ENCODE data around the gene CNOT4.
"Not testable (repeated sequence)": the region's sequence is repeated elsewhere in the genome, so short reads cannot be mapped to it uniquely, and the experiment has no call there.

Gene CNOT4

GRCh38 chr7:135368416-135369186 lies 141.3 kb downstream of the CNOT4 start:
- DNase-seq (ENCODE audit: low read depth in 2 of 2, low spot score in 1 of 2): no peak

- no peak for DNase-seq (ENCODE audit: low read depth in 2 of 2, low spot score in 1 of 2)
Observed at GRCh38 chr7:135366843-135367508, 142.9 kb downstream of the CNOT4 start.

DNA sequence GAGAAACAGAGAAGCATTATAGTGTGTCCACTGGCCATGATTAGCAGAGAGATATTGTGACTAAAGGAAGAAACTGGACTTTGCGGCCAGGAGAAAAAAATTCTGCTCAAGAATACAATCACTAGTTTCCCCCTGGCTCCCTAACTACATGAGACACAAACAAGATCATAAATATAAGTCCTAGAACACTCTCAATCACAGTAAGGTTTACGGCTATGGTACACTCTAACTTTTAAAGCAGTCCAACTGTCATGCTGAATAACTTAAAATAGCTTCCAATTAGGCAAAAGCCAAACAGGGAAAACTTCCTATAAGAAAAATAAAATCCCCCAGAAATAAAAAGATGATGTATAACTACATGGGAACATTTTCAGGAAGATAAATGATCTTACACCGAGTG lies 144.2 kb downstream of the CNOT4 start:
- no peak for DNase-seq (ENCODE audit: low read depth in 2 of 2, low spot score in 1 of 2)

GRCh38 chr7:135364206-135364605 lies 145.7 kb downstream of the CNOT4 start:
- DNase-seq (ENCODE audit: low read depth in 2 of 2, low spot score in 1 of 2): no peak

- DNase-seq (ENCODE audit: low read depth in 2 of 2, low spot score in 1 of 2): no peak
Observed at GRCh38 chr7:135362871-135363270, 147.0 kb downstream of the CNOT4 start.

DNA sequence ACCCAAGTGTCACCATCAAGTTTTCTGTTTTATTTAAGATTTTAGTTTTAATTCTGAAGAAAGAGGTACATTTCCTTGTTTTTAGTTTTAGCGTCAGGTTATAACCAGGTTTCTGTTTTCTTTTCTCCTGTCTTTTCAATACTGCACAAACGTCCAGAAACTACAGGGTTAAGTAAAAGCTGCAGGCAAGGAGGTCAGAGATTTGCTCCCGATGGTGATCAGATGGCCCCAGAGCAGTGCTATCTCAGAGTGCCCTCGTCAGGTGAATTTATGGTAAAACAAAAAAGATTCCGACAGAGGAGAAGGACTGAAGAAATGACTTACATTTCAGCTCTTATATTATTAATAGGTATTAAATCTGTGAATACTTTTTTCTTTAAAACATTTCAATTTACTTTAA lies 148.1 kb downstream of the CNOT4 start:
- no peak for DNase-seq (ENCODE audit: low read depth in 2 of 2, low spot score in 1 of 2)

DNA sequence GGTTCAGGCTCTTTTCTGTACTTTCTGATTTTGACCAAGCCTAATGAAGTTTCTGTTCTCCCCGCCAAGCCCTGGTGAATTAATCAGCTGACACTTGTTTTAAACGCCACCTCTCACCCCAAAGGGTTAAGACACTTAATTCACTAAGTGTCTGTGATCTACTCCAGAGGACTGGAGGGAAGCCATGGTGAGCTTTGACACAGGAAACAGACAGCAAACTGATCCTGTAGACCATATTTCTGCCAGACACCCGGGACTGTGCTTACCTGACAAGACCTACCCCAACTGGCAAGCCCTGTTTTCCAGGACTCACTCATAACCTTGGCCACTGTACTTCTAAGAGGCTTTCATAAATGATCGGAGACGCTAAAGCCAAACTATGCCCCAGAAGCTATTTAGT lies 150.3 kb downstream of the CNOT4 start:
- DNase-seq (ENCODE audit: low read depth in 2 of 2, low spot score in 1 of 2): no peak

- DNase-seq (ENCODE audit: low read depth in 2 of 2, low spot score in 1 of 2): no peak
Observed at GRCh38 chr7:135355377-135356048, 154.4 kb downstream of the CNOT4 start.

DNA sequence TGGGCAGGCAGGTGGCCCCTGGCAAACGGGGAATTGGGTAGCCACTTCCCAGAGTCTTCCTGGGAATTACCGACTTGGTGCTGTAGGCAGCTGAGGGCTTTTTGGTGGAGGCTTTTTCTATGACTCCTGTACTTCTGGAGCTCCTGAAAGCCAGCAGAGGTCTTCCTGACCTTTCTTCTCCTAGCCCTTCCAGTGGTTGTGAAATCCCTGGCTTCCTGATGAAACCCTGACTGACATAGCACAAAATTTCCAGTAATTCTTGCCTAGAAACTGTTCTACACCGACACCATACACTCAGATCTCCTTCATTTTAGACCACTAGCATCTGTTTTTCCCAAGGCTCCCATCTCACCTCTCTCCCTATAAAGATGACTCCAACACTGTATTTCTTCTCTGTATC lies 156.1 kb downstream of the CNOT4 start:
- DNase-seq (ENCODE audit: low read depth in 2 of 2, low spot score in 1 of 2): no peak

DNA sequence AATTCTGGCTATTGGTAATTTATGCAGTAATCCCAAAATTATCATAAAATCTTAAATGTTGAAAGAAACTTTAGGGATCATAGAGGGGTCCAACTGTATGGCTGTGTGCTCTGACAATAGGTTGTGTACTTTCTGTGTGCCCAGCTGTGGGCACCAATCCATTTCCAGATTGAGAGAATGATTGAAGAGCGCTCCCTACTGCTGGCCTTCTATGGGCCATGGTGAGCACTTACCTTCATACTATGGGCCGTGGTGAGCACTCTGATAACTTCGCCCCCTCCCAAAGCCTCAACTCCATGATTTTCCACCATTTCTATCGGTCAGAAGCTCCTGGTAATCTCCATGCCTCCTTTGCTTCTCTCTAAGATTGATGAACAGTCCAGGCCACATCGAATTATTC lies 157.6 kb downstream of the CNOT4 start:
- no peak for DNase-seq (ENCODE audit: low read depth in 2 of 2, low spot score in 1 of 2)

DNA sequence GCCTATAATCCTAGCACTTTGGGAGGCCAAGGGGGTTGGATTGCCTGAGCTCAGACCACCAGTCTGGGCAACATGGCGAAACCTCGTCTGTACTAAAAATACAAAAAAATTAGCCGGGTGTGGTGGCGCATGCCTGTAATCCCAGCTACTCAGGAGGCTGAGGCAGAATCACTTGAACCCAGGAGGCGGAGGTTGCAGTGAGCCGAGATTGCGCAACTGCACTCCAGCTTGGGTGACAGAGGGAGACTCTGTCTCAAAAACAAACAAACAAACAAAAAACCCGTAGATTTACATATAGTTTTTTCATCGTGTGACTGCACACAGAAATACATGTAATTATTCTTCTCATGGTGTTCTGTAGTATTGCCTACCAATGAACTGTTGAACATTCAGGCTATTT lies 158.8 kb downstream of the CNOT4 start:
- DNase-seq (ENCODE audit: low read depth in 2 of 2, low spot score in 1 of 2): not testable (repeated sequence)

- no peak for DNase-seq (ENCODE audit: low read depth in 2 of 2, low spot score in 1 of 2)
Observed at GRCh38 chr7:135349746-135350145, 160.2 kb downstream of the CNOT4 start.

- no peak for DNase-seq (ENCODE audit: low read depth in 2 of 2, low spot score in 1 of 2)
Observed at GRCh38 chr7:135348493-135348892, 161.4 kb downstream of the CNOT4 start.

- DNase-seq (ENCODE audit: low read depth in 2 of 2, low spot score in 1 of 2): no peak
Observed at GRCh38 chr7:135343361-135343760, 166.5 kb downstream of the CNOT4 start.

- DNase-seq (ENCODE audit: low read depth in 2 of 2, low spot score in 1 of 2): no peak
Observed at GRCh38 chr7:135342887-135343286, 167.0 kb downstream of the CNOT4 start.

- DNase-seq (ENCODE audit: low read depth in 2 of 2, low spot score in 1 of 2): no peak
Observed at GRCh38 chr7:135341049-135341448, 168.9 kb downstream of the CNOT4 start.

DNA sequence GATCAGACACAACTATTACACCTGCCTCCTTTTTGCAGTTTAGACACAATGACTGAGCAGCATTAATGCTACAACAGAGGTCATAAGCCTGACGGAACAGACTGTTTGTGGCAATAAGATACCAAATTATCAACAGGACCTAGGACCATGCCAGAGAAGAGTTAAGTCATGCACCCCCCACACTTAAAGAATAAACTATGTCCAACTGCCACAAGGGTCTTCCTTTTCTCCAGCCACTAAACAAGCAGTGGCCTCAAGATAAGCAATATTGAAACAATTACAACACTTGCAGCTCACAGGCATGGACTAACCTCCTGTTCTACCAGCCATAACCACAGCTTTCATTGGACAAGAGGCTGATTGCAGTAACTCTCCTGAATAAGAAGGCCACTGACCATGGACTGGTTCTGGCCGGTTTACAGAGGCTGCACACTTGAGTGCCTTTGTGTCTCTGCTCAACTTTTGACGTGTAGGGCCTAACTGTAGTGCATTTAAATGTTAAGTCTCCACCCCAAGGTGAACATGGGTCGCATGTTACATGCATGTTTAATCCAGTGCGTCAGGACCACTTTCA lies 171.8 kb downstream of the CNOT4 start:
- no peak for DNase-seq (ENCODE audit: low read depth in 2 of 2, low spot score in 1 of 2)

DNA sequence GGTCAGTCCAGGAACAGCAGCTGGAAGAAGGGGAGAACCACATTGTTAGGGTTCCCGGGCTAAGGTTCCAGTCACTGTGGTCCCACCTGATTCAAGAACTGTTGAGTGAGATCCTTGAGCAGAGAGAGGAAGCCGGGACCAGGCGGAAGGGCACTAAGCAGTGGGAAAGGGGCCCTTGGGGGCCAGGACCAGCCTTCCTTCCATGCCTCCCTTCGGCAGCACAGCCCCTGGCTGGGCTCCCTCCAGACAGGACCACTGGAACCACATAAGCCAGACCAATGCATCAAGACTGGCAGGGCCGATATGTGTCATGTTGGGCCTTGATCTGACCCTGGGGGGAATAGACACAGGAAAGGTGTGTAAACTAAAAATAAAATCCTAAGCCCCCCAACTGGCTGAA lies 172.4 kb downstream of the CNOT4 start:
- no peak for DNase-seq (ENCODE audit: low read depth in 2 of 2, low spot score in 1 of 2)

- peak in 1 of 2 donors; percentile 14 for DNase-seq (ENCODE audit: low read depth in 2 of 2, low spot score in 1 of 2)
Observed at GRCh38 chr7:135335628-135336139, 174.2 kb downstream of the CNOT4 start.

- DNase-seq (ENCODE audit: low read depth in 2 of 2, low spot score in 1 of 2): no peak
Observed at GRCh38 chr7:135334830-135335543, 174.9 kb downstream of the CNOT4 start.

GRCh38 chr7:135333946-135334345 lies 176.0 kb downstream of the CNOT4 start:
- DNase-seq (ENCODE audit: low read depth in 2 of 2, low spot score in 1 of 2): no peak
